GOT3 (cell line): ENCODE measurements around the gene DHRS4.
"Not testable (repeated sequence)": the region's sequence is repeated elsewhere in the genome, so short reads cannot be mapped to it uniquely, and the experiment has no call there.

Experiments used
- DNase-seq: peaks from one replicate; lab custom pipeline; 2025; ENCODE audit warnings: mixed read lengths; lab: John Stamatoyannopoulos, UW

The DHRS4 gene

GRCh38 chr14:23941230-23941629 lies 12.3 kb upstream of the DHRS4 start:
- DNase-seq, result no peak

- DNase-seq, result no peak
Measured at GRCh38 chr14:23941669-23942068, 11.9 kb upstream of the DHRS4 start.

DNA sequence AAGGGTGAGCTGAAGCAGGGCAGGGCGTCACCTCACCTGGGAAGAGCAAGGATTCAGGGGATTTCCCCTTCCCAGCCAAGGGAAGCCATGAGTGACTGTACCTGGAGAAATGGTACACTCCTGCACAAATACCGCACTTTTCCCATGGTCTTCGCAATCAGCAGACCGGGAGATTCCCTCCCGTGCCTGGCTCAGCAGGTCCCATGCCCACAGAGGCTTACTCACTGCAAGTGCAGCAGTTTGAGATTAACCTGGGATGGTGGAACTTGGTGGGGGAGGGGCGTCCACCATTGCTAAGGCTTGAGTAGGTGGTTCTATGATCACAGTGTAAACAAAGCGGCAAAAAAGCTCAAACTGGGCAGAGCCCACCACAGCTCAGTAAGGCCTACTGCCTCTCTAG lies 11.0 kb upstream of the DHRS4 start:
- DNase-seq, result no peak

DNA sequence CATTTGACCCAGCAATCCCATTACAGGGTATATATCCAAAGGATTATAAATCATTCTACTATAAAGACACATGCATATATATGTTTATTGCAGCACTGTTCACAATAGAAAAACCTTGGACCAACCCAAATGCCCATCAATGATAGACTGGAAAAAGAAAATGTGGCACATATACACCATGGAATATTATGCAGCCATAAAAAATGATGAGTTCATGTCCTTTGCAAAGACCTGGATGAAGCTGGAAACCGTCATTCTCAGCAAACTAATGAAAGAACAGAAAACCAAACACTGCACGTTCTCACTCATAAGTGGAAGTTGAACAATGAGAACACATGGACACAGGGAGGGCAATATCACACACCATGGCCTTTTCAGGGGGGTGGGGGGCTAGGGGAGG lies 4.5 kb upstream of the DHRS4 start:
- not testable (repeated sequence) for DNase-seq

GRCh38 chr14:23950411-23951135 lies 3.0 kb upstream of the DHRS4 start:
- no peak for DNase-seq

- DNase-seq, result not testable (repeated sequence)
Measured at GRCh38 chr14:23951136-23951466, 2.5 kb upstream of the DHRS4 start.

GRCh38 chr14:23951590-23952201 lies 1.9 kb upstream of the DHRS4 start:
- no peak for DNase-seq

GRCh38 chr14:23953116-23953463 lies 480 bp upstream of the DHRS4 start:
- DNase-seq, result not testable (repeated sequence)

- not testable (repeated sequence) for DNase-seq
Measured at GRCh38 chr14:23954279-23954614, 677 bp downstream of the DHRS4 start.

DNA sequence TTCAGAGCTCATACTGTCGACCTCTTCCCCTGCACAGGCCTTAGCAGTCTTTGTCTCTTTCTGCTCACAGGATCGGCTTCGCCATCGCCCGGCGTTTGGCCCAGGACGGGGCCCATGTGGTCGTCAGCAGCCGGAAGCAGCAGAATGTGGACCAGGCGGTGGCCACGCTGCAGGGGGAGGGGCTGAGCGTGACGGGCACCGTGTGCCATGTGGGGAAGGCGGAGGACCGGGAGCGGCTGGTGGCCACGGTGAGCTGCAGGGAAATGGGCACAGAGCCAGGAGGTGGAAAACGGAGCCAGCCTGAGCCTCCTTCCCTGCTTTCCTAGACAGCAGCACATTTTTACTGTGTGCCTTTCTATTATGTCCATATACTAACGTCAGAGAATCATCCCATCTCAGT lies 1.4 kb downstream of the DHRS4 start:
- not testable (repeated sequence) for DNase-seq

DNA sequence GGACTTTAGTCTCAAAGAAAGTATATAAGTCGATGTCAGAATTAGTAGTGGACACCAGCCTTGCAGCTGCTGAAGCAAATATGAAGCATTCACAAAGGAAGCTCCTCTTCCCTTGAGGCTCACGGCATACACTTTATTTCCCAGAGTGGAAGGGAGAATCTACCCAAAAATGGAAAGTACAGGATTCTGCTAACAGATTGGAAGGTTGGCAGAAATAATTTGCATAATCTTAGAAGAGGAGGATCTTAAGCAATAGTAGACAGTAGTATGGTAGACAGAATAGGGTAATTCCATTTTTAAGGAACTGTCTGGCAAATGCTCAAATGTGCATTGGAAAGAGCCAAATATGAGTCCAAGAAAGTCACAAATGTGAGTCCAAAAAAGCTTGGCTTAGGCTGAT lies 2.2 kb downstream of the DHRS4 start:
- DNase-seq, result not testable (repeated sequence)

- DNase-seq, result not testable (repeated sequence)
Measured at GRCh38 chr14:23957913-23958569, 4.5 kb downstream of the DHRS4 start.

GRCh38 chr14:23960899-23961298 lies 7.3 kb downstream of the DHRS4 start:
- not testable (repeated sequence) for DNase-seq

DNA sequence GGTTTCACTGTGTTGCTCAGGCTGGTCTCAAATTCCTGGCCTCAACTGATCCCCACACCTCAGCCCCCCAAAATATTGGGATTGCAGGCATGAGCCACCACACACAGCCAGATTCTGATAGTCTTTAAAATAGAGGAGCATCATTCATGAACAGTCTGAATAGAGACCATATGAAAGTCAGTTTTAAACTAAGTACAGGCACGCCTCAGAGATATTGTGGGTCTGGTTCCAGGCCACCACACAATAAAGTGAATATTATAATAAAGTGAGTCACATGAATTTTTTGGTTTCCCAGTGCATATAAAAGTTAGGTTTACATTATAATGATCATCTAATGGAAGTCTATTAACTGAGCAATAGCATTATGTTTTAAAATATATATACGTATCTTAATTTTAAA lies 8.1 kb downstream of the DHRS4 start:
- DNase-seq, result not testable (repeated sequence)

- not testable (repeated sequence) for DNase-seq
Measured at GRCh38 chr14:23969130-23969480, 15.5 kb downstream of the DHRS4 start.

DNA sequence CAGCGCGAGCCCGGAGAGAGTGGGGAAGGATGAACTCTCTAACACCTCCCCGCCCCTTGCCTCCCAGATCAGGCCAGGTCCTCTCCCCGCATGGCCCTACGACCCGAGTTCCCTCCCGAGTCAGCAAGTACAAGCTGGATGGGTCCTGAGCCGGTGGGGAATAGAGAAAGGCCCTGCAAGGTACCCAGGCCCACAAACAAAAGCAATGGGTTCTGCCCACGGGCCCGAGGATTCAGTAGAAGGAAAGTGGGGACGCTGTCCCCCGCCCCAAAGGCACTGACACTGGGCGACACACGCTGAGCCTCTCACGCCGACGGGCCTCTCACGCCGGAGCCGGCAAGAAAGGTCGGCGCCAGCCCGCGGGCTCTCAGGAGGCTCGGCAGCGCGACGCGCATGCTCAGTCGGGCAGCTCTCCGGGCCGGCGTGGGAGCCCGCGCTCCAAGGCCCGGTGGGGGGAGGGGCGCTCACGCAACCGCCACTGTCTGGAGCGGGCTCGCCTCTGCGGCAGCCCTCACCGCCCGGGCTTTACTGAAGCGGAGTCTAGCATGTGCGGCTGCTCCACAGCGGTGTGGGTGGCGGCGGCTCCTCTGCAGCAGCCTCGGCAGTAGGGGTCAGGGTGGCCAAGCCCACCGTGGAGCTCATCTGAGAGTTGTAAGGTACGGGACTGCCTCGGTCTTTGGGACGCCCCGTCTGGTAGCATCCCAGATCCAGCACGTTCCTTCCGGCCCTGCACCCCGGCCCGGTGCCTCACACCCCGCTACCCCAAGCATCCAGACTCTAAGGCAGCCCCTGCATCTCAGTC lies 16.1 kb downstream of the DHRS4 start:
- DNase-seq, result not testable (repeated sequence)

GRCh38 chr14:23970283-23970659 lies 16.7 kb downstream of the DHRS4 start:
- DNase-seq, result not testable (repeated sequence)

- not testable (repeated sequence) for DNase-seq
Measured at GRCh38 chr14:23973178-23973577, 19.6 kb downstream of the DHRS4 start.

- DNase-seq, result not testable (repeated sequence)
Measured at GRCh38 chr14:23974041-23974440, 20.5 kb downstream of the DHRS4 start.

DNA sequence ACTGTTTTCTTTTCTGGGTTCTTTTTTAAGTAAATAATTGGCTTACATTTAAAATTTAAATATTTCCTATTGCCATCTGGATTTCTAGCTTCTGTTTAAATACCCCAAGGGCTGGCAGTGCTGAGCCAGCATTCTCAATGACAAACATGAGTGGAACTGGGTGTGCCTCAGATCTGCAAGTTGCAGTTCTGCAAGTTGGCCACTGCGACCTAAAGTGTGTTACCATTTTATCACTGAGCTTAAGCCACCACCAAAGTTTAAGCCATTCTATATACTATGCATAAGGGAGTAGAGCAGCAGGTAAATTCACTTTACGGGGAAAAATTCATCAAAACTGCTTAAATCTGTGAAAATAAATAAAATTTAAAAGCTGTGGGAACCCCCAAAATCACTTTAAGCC lies 23.6 kb downstream of the DHRS4 start:
- not testable (repeated sequence) for DNase-seq

DNA sequence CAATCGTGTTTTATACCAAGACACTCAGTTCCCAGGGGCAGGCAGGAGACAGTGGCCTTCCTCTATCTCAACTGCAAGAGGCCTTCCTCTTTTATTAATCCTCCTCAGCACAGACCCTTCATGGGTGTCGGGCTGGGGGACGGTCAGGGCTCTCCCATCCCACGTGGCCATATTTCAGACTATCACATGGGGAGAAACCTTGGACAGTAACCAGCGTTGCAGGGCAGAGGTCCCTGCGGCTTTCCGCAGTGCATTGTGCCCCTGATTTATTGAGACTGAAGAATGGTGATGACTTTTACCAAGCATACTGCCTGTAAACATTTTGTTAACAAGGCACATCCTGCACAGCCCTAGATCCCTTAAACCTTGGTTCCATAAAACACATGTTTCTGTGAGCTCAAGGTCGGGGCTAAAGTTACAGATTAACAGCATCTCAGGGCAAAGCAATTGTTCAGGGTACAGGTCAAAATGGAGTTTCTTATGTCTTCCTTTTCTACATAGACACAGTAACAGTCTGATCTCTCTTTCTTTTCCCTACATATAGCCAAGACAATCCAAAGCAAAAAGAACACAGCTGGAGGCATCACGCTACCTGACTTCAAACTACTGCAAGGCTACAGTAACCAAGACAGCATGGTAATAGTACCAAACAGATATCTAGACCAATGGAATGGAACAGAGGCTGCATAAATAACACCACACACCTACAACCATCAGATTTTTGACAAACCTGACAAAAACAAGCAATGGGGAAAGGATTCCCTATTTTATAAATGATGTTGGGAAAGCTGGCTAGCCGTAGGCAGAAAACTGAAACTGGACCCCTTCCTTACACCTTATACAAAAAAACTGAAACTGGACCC lies 28.6 kb downstream of the DHRS4 start:
- DNase-seq, result not testable (repeated sequence)
